HUES6 (cell line): ENCODE measurements around the gene RAG1.

Experiments
- H3K27ac ChIP-seq: 2 replicates; pipeline ENCODE4 v1.7.0; 2013; ENCODE audit warnings: low read depth, mild to moderate bottlenecking, low read length, inconsistent platforms
- H3K27me3 ChIP-seq: 2 replicates; pipeline ENCODE4 v1.6.1; 2013; ENCODE audit warnings: low read length; ENCODE audit not compliant: control insufficient read depth, insufficient read depth
- H3K36me3 ChIP-seq: 2 replicates; pipeline ENCODE4 v1.6.1; 2013; ENCODE audit warnings: low read length; ENCODE audit not compliant: control insufficient read depth, insufficient read depth
- H3K4me1 ChIP-seq: 2 replicates; pipeline ENCODE4 v1.6.1; 2013; ENCODE audit warnings: low read length; ENCODE audit not compliant: control insufficient read depth, insufficient read depth
- H3K4me3 ChIP-seq: 2 replicates; pipeline ENCODE4 v1.5.1; 2013; ENCODE audit warnings: low read depth, low read length
- H3K9ac ChIP-seq: one replicate; pipeline ENCODE4 v1.6.1; 2013; ENCODE audit warnings: mild to moderate bottlenecking, low read length
- H3K9me3 ChIP-seq: 2 replicates; pipeline ENCODE4 v1.6.1; 2013; ENCODE audit warnings: low read depth, low read length; ENCODE audit not compliant: control insufficient read depth, insufficient read depth

RAG1 gene

GRCh38 chr11:36628765-36629244 lies 61.0 kb downstream of the RAG1 start:
- Histone ChIP-seq H3K36me3 (no peaks in the 10 kb centered on the region), H3K4me1 (no peaks in the 10 kb centered on the region), H3K9me3 (no peaks in the 10 kb centered on the region), H3K27me3 (no peaks in the 10 kb centered on the region), H3K4me3 (no peak overlapping the region), H3K9ac (no peak overlapping the region), H3K27ac (no peak overlapping the region)
